ENCODE measurements around the gene ZNF594.
"Not testable (repeated sequence)": the region's sequence is repeated elsewhere in the genome, so short reads cannot be mapped to it uniquely, and the experiment has no call there.

ZNF594 gene

DNA sequence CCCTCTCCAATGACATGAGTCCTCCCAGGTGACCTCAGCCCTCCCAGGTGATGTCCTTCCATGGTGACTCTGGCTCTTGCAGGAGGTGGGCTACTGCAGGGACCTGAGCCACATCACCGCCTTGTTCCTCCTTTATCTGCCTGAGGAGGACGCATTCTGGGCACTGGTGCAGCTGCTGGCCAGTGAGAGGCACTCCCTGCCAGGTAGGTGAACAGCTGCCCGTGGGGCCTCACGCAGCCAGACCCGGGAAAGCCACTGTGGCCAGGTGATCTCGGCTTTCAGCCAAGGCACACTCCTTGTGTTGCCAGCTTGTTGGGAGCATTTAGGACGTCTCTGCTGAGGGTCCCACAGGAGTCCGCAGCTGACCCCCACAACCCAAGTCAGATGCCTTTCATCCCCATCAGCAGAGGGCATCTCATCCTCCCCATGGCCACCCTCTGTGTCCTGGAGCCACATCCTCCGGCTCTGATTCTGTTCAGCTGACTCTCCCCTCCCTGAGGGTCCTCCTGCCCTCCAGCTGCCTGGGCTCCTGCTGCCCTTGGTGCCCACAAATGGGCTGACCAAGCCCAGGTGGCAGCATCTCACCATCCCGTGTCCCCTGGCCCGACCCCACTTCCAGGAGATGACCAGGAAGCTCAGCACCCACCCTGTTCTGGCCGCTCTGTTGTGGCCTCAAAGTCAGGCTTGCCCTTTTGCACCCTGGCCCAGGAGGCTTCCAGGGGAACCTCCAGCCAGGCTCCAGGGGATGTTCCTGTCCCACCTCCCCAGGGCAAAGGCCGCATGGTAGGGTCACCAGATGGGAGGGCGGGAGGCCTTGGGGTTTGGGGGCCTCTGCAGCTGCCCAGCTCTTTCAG is 55.7 kb downstream of the ZNF594 start:
- no peak for DNase-seq

DNA sequence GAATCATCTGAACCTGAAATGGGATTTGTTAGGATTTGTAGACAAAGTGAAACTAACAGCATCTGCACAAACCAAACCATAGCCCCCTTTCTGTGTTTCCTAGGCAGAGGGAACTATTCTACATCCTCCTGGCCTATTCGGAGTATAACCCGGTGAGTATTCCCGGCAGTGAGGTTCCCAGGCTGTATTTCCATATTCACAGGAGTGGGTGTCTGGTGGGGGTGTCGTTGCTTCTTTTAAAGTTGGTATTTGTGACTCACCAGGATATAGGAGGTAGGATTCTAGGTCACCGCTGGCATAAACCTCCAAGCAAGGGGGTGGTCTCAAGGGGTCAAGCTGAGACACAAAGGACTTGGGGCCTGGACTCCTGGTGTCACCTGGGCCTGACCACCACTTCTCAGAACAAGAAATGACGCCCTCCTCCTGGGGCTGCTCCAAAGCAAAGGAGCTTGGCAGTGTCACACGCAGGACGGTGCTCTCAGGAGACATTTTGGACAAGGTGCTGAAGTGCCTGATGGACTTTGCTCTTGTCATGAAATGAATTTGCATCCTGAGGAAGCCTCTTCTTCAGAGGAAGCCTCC is 56.4 kb downstream of the ZNF594 start:
- DNase-seq = not testable (repeated sequence)

DNA sequence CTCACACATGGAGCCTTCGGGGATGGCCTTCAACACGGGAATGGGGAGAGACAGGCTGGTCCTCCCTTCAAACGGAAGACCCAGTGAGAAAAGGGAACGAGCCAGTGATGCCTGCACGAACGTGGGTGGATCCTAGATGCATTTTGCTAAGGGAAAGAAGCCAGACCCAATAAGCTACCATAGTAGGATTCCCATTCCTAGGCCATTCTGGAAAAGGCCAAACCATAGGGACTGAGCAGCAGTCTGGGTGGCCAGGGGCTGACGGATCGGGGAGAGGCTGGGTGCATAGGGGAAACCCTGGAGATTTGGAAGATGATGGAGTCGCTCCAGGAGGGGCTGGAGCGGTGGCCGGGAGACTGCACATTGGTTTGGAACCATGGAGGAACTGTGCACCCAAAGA is 57.1 kb downstream of the ZNF594 start:
- DNase-seq = not testable (repeated sequence)

DNA sequence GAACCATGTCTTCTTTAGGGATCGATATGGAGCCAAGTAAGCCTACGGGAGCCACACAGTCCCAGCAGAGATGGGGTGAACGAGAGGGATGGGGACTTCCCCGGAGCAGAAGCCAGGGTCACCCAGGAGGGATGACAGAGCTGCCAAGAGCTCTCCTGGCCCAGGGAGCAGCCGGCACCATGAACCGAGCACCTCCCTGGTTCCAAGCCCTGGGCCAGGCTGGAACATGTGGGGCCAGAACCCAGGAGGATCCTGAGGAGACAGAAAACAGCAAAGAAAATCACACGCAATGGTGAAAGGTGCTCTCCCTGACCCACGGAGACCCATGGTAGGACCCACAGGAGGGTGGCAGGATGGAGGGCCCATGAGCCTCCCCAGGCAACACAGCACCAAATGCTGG is 57.7 kb downstream of the ZNF594 start:
- not testable (repeated sequence) for DNase-seq

DNA sequence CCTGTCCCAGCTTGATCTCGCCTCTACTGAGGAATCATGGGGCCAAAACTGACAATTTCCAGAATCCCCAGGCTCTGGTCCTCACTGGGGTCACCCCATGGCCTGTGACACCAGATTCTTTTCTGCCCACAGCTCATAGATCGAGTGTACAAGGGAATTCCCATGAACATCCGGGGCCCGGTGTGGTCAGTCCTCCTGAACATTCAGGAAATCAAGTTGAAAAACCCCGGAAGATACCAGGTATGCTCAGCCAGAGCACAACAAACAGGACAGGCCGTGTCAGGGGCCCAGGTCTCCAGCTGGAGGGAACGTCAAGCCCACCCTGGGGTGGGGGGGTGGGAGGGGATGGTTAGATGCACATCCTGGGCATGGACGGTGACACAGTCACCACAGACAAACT is 58.4 kb downstream of the ZNF594 start:
- no peak for DNase-seq

DNA sequence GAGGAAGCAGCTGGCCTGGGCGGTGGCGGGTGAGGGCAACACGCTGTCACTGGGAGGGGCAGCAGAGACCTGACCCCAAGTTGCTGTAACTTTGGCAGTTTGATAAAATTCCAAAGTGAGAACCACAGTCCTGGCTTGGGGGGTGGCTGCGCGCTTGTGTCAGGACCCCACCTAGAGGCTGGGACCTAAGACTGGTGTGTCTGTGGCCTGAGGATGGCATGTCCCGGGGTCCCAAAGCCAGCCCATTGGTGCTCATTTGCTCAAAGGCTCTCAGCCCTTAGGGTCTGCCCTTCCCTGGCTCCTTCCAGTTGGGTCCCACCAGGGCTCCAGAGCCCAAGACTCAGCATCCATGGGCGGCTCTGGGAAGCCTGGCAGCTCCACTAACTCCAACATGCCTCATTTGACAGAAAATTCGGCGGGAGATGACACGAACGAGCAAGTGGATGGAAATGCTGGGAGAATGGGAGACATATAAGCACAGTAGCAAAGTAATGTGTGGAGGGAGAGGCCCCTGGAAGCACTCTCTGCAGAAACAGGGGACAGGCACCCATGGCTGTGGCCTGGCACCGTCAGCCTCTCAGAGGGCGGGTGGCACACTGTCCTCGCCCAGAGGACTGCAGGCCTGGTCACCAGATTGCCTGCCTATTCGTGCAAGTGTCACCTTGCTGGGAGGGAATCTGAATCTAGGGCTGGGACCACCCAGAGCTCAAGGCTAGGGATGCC is 59.0 kb downstream of the ZNF594 start:
- DNase-seq = not testable (repeated sequence)

DNA sequence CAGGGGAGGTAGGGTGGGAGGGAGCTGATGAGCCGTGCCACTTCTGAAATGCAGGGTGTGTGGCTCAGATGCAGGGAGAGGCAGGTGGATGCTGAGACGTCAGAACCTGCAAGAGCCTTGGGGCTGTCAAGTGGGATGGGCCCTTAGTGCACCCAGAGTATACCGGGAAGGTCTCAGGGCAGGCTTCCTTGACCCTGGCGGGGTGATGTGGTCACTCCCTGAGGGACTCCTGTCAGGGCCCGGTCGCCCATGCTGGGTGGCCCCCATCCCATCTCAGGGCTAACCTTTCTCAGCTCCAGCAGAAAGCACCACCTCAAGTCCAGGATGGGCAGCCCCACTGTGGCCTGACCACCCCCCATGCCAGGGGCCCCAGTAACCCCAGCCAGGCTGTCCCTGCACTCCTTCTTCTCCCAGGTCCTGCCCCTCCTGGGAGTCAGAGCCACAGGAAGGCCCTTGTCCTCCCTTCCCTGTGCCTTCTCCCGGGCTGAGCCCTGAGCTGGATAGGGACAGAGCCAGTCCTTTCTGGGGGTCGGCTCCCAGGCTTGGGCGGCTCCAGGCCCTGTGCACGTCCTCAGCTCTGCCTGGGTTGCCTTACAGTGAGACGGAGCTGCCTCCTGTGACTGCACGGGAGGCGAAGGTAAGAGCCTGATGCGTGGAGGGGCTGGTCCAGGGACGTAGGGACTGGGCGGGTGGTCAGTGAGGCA is 59.7 kb downstream of the ZNF594 start:
- not testable (repeated sequence) for DNase-seq

DNA sequence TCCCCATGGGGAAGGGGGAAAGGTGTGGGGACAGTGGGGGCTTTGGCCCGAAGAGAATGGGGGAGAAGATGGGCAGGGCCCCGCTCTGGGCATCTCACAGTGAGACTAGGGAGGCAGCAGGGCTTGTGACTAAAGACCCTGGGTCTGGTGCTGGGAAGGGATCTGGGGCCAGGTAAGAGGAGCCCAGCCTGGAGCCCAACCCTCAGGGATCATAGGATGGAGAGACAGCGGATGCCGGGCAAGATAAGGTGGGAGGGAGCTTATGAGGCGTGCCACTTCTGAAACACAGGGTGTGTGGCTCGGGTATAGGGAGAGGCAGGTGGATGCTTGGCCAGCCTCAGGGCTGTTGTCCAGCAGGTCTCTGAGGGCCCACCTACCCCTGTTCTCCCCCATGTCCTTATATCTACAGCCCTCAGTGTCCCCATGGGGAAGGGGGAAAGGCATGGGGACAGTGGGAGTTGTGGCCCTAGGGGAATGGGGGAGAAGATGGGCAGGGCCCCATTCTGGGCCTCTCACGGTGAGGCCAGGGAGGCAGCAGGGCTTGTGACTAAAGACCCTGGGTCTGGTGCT is 60.4 kb downstream of the ZNF594 start:
- DNase-seq = no peak

DNA sequence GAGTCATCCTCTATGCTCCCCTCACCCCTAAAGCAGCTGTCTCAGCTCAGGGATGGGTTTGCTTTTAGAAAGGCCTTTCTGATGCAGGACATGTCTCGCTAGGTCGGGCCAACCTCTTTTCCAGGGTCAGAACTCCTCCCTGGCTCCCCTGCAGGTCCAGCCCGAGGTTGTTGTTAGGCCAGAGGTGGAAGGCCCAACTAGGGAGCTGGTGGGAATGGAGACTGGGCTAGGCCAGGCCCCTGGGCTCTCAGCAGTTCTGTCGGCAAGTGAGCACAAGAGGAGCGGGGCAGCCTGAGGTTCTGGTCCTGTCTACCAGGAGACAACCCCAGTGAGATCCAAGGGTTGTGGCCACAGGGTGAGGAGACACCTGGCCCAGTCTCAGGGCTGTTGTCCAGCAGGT is 61.0 kb downstream of the ZNF594 start:
- DNase-seq = not testable (repeated sequence)

DNA sequence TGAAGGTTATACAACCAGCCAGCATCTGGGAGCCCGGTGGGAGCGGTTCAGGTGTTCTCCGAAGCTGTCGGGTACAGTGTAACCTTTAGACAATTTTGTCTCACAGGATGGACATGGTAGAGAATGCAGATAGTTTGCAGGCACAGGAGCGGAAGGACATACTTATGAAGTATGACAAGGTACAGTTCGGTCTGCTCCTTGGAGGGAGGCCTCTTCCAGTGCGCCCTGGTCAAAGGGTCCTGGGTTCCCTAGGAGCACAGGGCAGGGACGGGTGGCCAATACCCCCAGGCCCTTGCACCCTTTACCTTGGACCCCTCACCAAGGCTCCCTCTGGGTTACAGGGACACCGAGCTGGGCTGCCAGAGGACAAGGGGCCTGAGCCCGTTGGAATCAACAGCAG is 61.4 kb downstream of the ZNF594 start:
- not testable (repeated sequence) for DNase-seq

DNA sequence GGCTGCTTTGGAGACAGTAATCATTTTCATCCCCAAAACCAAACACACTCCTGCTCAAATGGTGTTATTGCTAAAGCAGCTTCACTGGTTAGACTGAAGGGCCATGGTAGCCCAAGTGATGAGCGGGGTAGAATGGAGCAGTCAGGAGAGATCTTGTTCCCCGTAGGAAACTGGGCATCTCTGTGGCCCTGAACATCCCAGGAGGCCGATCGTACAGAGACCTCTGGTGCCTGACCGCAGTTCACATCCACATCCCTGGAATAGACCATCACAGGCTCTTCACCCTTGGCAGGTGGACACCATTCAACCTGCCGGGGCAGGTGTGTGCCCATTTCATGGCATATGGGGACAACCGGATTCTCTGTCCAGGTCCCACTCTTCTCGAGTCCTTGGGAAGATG is 61.9 kb downstream of the ZNF594 start:
- not testable (repeated sequence) for DNase-seq

All from NCI-H1436 treated with DMSO at 0.1 percent for 48 hours (cell line).